Measurements from ENCODE around the gene SLAMF1.

- TF ChIP-seq HNRNPK (IDR thresholded peaks at IDR 0.05; ENCODE audit: low read depth, low read length, poor library complexity, severe bottlenecking) (no peak), CEBPB (tag; IDR thresholded peaks at IDR 0.05) (no peak)
Measured at GRCh38 chr1:160638926-160639325, 7.9 kb downstream of the SLAMF1 start.
